HCT116 (cell line): ENCODE measurements around the gene TP63. TPM values are rescaled to one million over a fixed set of nuclear protein-coding genes. Genes with fewer than 3 reads are reported as not detected.

Experiments
- ATAC-seq: fragments of 200-7000 bp; cut with Tn5 transposase; 2 replicates; pipeline ENCODE4 v1.9.1; 2020; ENCODE audit warnings: mild to moderate bottlenecking, moderate library complexity
- BruUV-seq: library from RNA; stranded (reverse); fragments of 400-500 nt; replicated peaks from 2 replicates; lab custom pipeline; 2021; lab: Mats Ljungman, UMichigan
- CTCF ChIA-PET: fragments of 300-600 bp; sonication (Branson Sonifier 250); formaldehyde crosslinking; loops from one replicate; lab custom pipeline; 2021; ENCODE audit warnings: antibody characterized with exemption; lab: Charles Lee
- POLR2A ChIA-PET: fragments of 300-600, 350-600 bp; sonication (Branson Sonifier 250); formaldehyde crosslinking; loops from one replicate; lab custom pipeline; 2021; ENCODE audit warnings: antibody characterized with exemption; lab: Charles Lee
- RAD21 ChIA-PET, 2 experiments: fragments of 300-600 bp; sonication (Branson Sonifier 250); formaldehyde crosslinking; loops; one replicate each; lab custom pipeline; 2023; ENCODE audit warnings: low total read pairs in 2 of 2; ENCODE audit not compliant: uncharacterized antibody in 2 of 2, unreplicated experiment in 2 of 2, low non-redundant PET in 1 of 2; lab: Charles Lee
- DNase-seq: peaks from one replicate; pipeline ENCODE4 v3.0.0-alpha.2; 2010; ENCODE audit warnings: low read depth, low spot score
- H2AFZ ChIP-seq: fragments of 200-600 bp; shearing (Covaris generic), sonication (generic); 2 replicates; pipeline ENCODE4 v1.6.1; 2017; ENCODE audit warnings: low read depth, mixed run types, mixed read lengths, antibody characterized with exemption, low read length; ENCODE audit not compliant: poor library complexity, severe bottlenecking
- H3K27ac ChIP-seq: 2 replicates; pipeline ENCODE4 v1.5.1; 2012; ENCODE audit warnings: low read depth, low read length
- H3K27me3 ChIP-seq: fragments of 200-600 bp; sonication (generic); 2 replicates; pipeline ENCODE4 v1.6.1; 2016; ENCODE audit warnings: mixed run types, low read length, mixed read lengths; ENCODE audit not compliant: insufficient read depth
- H3K36me3 ChIP-seq, 2 experiments: fragments of 200-500 bp in 1 of 2; fragments of 200-600 bp in 1 of 2; sonication (Bioruptor generic) in 1 of 2; sonication (generic) in 1 of 2; 2 replicates each; pipeline versions ENCODE4 v1.5.1 to v1.6.1; 2014 to 2016; ENCODE audit warnings: low read length in 2 of 2, inconsistent platforms in 1 of 2, mixed read lengths in 1 of 2, mixed run types in 1 of 2; ENCODE audit not compliant: insufficient read depth in 2 of 2, control insufficient read depth in 1 of 2
- H3K4me1 ChIP-seq, 2 experiments: fragments of 200-600 bp in 1 of 2; sonication (generic) in 1 of 2; 2 replicates each; pipeline versions ENCODE4 v1.5.1 to v1.6.1; 2012 to 2017; ENCODE audit warnings: low read length in 2 of 2, inconsistent platforms in 1 of 2, mild to moderate bottlenecking in 1 of 2, mixed read lengths in 1 of 2, mixed run types in 1 of 2, moderate library complexity in 1 of 2; ENCODE audit not compliant: insufficient read depth in 2 of 2, control insufficient read depth in 1 of 2
- H3K4me2 ChIP-seq: fragments of 200-600 bp; sonication (generic); 2 replicates; pipeline ENCODE4 v1.6.1; 2017; ENCODE audit warnings: mixed run types, low read length, mixed read lengths
- H3K4me3 ChIP-seq, 2 experiments: fragments of 200-600 bp in 1 of 2; sonication (generic) in 1 of 2; replicated peaks in 1 of 2; 2 replicates each; pipeline ENCODE4 v1.5.1; 2011 to 2016; ENCODE audit warnings: low read length in 2 of 2, control low read depth in 1 of 2, low read depth in 1 of 2, mild to moderate bottlenecking in 1 of 2, mixed read lengths in 1 of 2, mixed run types in 1 of 2
- H3K79me2 ChIP-seq: fragments of 200-600 bp; sonication (generic); 2 replicates; pipeline ENCODE4 v1.6.1; 2017; ENCODE audit warnings: mild to moderate bottlenecking, mixed run types, low read length, moderate library complexity, mixed read lengths; ENCODE audit not compliant: insufficient read depth
- H3K9ac ChIP-seq: fragments of 200-600 bp; sonication (generic); 2 replicates; pipeline ENCODE4 v1.6.1; 2016; ENCODE audit warnings: low read length, mixed read lengths
- H3K9me2 ChIP-seq: fragments of 200-600 bp; sonication (generic), shearing (Covaris generic); 2 replicates; pipeline ENCODE4 v1.6.1; 2017; ENCODE audit warnings: mixed run types, mild to moderate bottlenecking, moderate library complexity; ENCODE audit not compliant: insufficient read depth
- H3K9me3 ChIP-seq, 2 experiments: fragments of 200-500 bp in 1 of 2; fragments of 200-600 bp in 1 of 2; sonication (Bioruptor generic) in 1 of 2; sonication (generic) in 1 of 2; 2 replicates each; pipeline ENCODE4 v1.6.1; 2014 to 2017; ENCODE audit warnings: low read length in 2 of 2, mixed read lengths in 2 of 2, inconsistent platforms in 1 of 2, low read depth in 1 of 2, mild to moderate bottlenecking in 1 of 2, mixed run types in 1 of 2, moderate library complexity in 1 of 2; ENCODE audit not compliant: control insufficient read depth in 1 of 2, insufficient read depth in 1 of 2
- H4K20me1 ChIP-seq: fragments of 200-600 bp; sonication (generic), shearing (Covaris generic); 2 replicates; pipeline ENCODE4 v1.6.1; 2017; ENCODE audit warnings: mixed run types, mild to moderate bottlenecking, moderate library complexity; ENCODE audit not compliant: insufficient read depth
- FOSL1 ChIP-seq: IDR thresholded peaks from 2 replicates; pipeline ENCODE4 v1.6.1; 2012; ENCODE audit warnings: low read depth
- JUND ChIP-seq: IDR thresholded peaks from 2 replicates; pipeline ENCODE4 v1.6.1; 2012
- POLR2A ChIP-seq: IDR thresholded peaks from 2 replicates; pipeline ENCODE4 v1.7.0; 2011; ENCODE audit warnings: borderline replicate concordance; ENCODE audit not compliant: insufficient read depth, insufficient read length; ENCODE audit errors: extremely low read depth
- POLR2AphosphoS5 ChIP-seq: IDR thresholded peaks from 2 replicates; pipeline ENCODE4 v1.6.1; 2011; ENCODE audit warnings: mild to moderate bottlenecking, low read depth, low read length, moderate library complexity
- ZFX ChIP-seq: fragments of 450-650 bp; IDR thresholded peaks from 2 replicates; pipeline ENCODE4 v1.6.1; 2017
- intact Hi-C: fragments of 100-400 bp; cut with micrococcal nuclease; formaldehyde crosslinking; loops from 2 replicates; pipeline ENCODE4 v1.10.0; 2022
- total RNA-seq: library from RNA; stranded (reverse); gene quantifications from one replicate; pipeline ENCODE4 v1.2.1, GENCODE V29; 2021; ENCODE audit not compliant: unreplicated experiment
- TF ChIP-seq, protein P1 (sequence below): IDR thresholded peaks from 2 replicates; pipeline ENCODE4 v1.6.1; 2012; ENCODE audit warnings: low read depth

Gene TP63
- total RNA-seq, 1 experiment from 2014 or later = not detected

DNA sequence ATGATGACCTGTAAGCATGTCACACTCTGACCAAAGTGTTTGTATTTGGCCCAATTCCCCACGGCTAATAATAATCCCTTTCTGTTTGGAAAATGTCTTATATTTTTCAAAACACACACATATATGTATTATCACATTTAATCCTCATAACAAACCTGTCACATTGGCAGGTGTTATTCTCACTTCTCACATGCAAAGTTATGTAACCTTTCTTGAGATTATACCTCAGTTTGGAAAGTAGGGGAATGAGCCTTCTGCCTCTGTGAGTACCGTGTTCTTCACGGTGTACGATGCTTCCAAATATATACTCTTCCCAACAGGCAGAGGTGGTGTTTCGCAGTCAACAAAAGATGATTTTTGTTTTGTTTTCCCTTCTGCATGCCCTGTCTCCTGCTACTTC is 205.6 kb downstream of the TP63 start:
- Histone ChIP-seq H3K9ac (no peak overlapping the region), H2AFZ (no peak overlapping the region), H3K9me3 (no peaks in the 10 kb centered on the region), H3K79me2 (no peaks in the 10 kb centered on the region), H4K20me1 (no peaks in the 10 kb centered on the region), H3K4me2 (no peak overlapping the region), H3K36me3 (no peaks in the 10 kb centered on the region), H3K9me2 (no peaks in the 10 kb centered on the region), H3K27ac (no peak overlapping the region), H3K4me3 (no peak overlapping the region), H3K4me1 (peaks cover 0 to 4% of the 10 kb centered on the region in 2 experiments; a peak in 1 of 4 replicates), H3K27me3 (no peaks in the 10 kb centered on the region)
- CTCF ChIA-PET = no interaction called here
- RAD21 ChIA-PET = no interaction called here
- POLR2A ChIA-PET = no interaction called here
- no TSS peak for BruUV-seq
- DNase-seq (no peak), ATAC-seq (no peak)
- TF ChIP-seq POLR2A (no peak), POLR2AphosphoS5 (no peak), FOSL1 (no peak), ZFX (no peak)
- intact Hi-C loops = no loop called here

DNA sequence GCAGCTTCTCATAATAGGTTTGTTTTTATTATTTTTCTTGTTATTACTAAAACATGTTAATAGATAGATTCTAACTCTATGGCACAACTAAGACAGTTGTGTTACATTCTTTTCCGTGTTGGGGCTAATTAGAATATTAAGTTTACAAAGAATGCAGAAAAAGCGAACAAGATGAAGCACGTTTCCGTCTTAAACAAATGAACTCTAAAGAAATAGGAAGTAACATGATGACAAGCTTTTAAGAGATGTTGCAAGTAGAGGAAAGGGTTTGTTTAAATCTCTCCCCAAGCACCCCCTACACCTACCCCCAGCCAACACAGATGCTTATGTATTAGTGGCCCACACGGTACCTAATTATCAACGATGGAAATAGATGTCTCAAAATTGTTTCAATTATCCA is 207.1 kb downstream of the TP63 start:
- Histone ChIP-seq H2AFZ (no peak overlapping the region), H3K4me3 (no peak overlapping the region), H3K36me3 (no peaks in the 10 kb centered on the region), H3K9ac (no peak overlapping the region), H3K9me2 (no peaks in the 10 kb centered on the region), H3K9me3 (no peaks in the 10 kb centered on the region), H3K27ac (no peak overlapping the region), H3K27me3 (no peaks in the 10 kb centered on the region), H3K4me1 (peaks cover 0 to 4% of the 10 kb centered on the region in 2 experiments; a peak in 1 of 4 replicates), H4K20me1 (no peaks in the 10 kb centered on the region), H3K4me2 (no peak overlapping the region), H3K79me2 (no peaks in the 10 kb centered on the region)
- BruUV-seq = no TSS peak
- ATAC-seq = no peak
- RAD21 ChIA-PET = no interaction called here
- CTCF ChIA-PET = no interaction called here
- intact Hi-C loops = no loop called here
- no peak for TF ChIP-seq JUND
- TF ChIP-seq, protein P1, sequence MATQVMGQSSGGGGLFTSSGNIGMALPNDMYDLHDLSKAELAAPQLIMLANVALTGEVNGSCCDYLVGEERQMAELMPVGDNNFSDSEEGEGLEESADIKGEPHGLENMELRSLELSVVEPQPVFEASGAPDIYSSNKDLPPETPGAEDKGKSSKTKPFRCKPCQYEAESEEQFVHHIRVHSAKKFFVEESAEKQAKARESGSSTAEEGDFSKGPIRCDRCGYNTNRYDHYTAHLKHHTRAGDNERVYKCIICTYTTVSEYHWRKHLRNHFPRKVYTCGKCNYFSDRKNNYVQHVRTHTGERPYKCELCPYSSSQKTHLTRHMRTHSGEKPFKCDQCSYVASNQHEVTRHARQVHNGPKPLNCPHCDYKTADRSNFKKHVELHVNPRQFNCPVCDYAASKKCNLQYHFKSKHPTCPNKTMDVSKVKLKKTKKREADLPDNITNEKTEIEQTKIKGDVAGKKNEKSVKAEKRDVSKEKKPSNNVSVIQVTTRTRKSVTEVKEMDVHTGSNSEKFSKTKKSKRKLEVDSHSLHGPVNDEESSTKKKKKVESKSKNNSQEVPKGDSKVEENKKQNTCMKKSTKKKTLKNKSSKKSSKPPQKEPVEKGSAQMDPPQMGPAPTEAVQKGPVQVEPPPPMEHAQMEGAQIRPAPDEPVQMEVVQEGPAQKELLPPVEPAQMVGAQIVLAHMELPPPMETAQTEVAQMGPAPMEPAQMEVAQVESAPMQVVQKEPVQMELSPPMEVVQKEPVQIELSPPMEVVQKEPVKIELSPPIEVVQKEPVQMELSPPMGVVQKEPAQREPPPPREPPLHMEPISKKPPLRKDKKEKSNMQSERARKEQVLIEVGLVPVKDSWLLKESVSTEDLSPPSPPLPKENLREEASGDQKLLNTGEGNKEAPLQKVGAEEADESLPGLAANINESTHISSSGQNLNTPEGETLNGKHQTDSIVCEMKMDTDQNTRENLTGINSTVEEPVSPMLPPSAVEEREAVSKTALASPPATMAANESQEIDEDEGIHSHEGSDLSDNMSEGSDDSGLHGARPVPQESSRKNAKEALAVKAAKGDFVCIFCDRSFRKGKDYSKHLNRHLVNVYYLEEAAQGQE = no peak
- no peak for DNase-seq
- POLR2A ChIA-PET = no interaction called here
